Astrocyte (in vitro differentiated cells and primary cell): ENCODE measurements around the gene CYP3A4. TPM values are rescaled to one million over a fixed set of nuclear protein-coding genes. Genes with fewer than 3 reads are reported as not detected.
A peak's percentile ranks its signal among the peaks of the same experiment; 100 is the strongest.

Experiments used
- DNase-seq: peaks from one replicate; pipeline ENCODE4 v3.0.0-alpha.2; 2010; ENCODE audit warnings: low read depth
- FAIRE-seq: peaks from 2 replicates; lab custom pipeline; 2011; peaks lifted over from hg19 to GRCh38; lab: Jason Lieb, UNC
- H2AFZ ChIP-seq: 2 replicates; pipeline ENCODE4 v1.6.0; 2012; ENCODE audit warnings: low read depth, low read length, inconsistent platforms
- H3K27ac ChIP-seq: 2 replicates; pipeline ENCODE4 v1.5.1; 2011; ENCODE audit warnings: low read depth, low read length, inconsistent platforms
- H3K27me3 ChIP-seq: 2 replicates; pipeline ENCODE4 v1.6.0; 2011; ENCODE audit warnings: low read length, inconsistent platforms; ENCODE audit not compliant: insufficient read depth
- H3K36me3 ChIP-seq: 2 replicates; pipeline ENCODE4 v1.5.1; 2011; ENCODE audit warnings: low read length, inconsistent platforms; ENCODE audit not compliant: insufficient read depth
- H3K4me1 ChIP-seq: 2 replicates; pipeline ENCODE4 v1.5.1; 2011; ENCODE audit warnings: low read length, inconsistent platforms; ENCODE audit not compliant: insufficient read depth
- H3K4me2 ChIP-seq: 2 replicates; pipeline ENCODE4 v1.6.0; 2012; ENCODE audit warnings: low read length, inconsistent platforms
- H3K4me3 ChIP-seq: 2 replicates; pipeline ENCODE4 v1.5.1; 2011; ENCODE audit warnings: low read depth, mild to moderate bottlenecking, low read length, inconsistent platforms; ENCODE audit not compliant: insufficient read depth
- H3K79me2 ChIP-seq: 2 replicates; pipeline ENCODE4 v1.6.0; 2012; ENCODE audit warnings: mild to moderate bottlenecking, low read length, inconsistent platforms; ENCODE audit not compliant: insufficient read depth
- H3K9ac ChIP-seq: 2 replicates; pipeline ENCODE4 v1.6.0; 2012; ENCODE audit warnings: mild to moderate bottlenecking, low read length, inconsistent platforms
- H3K9me3 ChIP-seq: 2 replicates; pipeline ENCODE4 v1.5.1; 2012; ENCODE audit warnings: low read depth, mild to moderate bottlenecking, low read length, inconsistent platforms; ENCODE audit not compliant: insufficient read depth
- H4K20me1 ChIP-seq: 2 replicates; pipeline ENCODE4 v1.6.0; 2012; ENCODE audit warnings: low read length, inconsistent platforms; ENCODE audit not compliant: insufficient read depth
- H3K27ac Mint-ChIP-seq: one replicate; pipeline ENCODE4 v1.8.0; 2021; ENCODE audit warnings: mild to moderate bottlenecking, mixed read lengths; ENCODE audit not compliant: unreplicated experiment
- H3K27me3 Mint-ChIP-seq: one replicate; pipeline ENCODE4 v1.8.0; 2021; ENCODE audit warnings: low read depth, mixed read lengths; ENCODE audit not compliant: unreplicated experiment
- H3K36me3 Mint-ChIP-seq: one replicate; pipeline ENCODE4 v1.8.0; 2021; ENCODE audit warnings: low read depth, mixed read lengths; ENCODE audit not compliant: unreplicated experiment
- H3K4me1 Mint-ChIP-seq: one replicate; pipeline ENCODE4 v1.8.0; 2021; ENCODE audit warnings: low read depth, mixed read lengths; ENCODE audit not compliant: unreplicated experiment
- H3K4me3 Mint-ChIP-seq: one replicate; pipeline ENCODE4 v1.8.0; 2021; ENCODE audit warnings: mild to moderate bottlenecking, moderate library complexity, mixed read lengths; ENCODE audit not compliant: unreplicated experiment
- H3K9me3 Mint-ChIP-seq: one replicate; pipeline ENCODE4 v1.8.0; 2021; ENCODE audit warnings: mild to moderate bottlenecking, mixed read lengths; ENCODE audit not compliant: unreplicated experiment
- CTCF ChIP-seq: IDR thresholded peaks from 2 replicates; pipeline ENCODE4 v1.5.1; 2011; ENCODE audit warnings: low read depth, mild to moderate bottlenecking, inconsistent platforms, low read length, moderate library complexity; ENCODE audit not compliant: insufficient read depth
- EZH2 ChIP-seq: IDR thresholded peaks from 2 replicates; pipeline ENCODE4 v1.6.1; 2012; ENCODE audit warnings: mild to moderate bottlenecking, low read length, inconsistent platforms; ENCODE audit not compliant: insufficient read depth
- total RNA-seq: library from RNA; stranded (reverse); gene quantifications from 2 replicates; pipeline ENCODE4 v1.2.1, GENCODE V29; 2021

The CYP3A4 gene
- total RNA-seq, 1 donor from 2014 or later = not detected

GRCh38 chr7:99792967-99793366, 9.0 kb upstream of the CYP3A4 start:
- H3K36me3 Mint-ChIP-seq = no peaks in the 10 kb centered on the region
- DNase-seq (no peak), FAIRE-seq (no peak)
- H3K79me2 ChIP-seq = no peaks in the 10 kb centered on the region
- H3K4me3 ChIP-seq = no peak overlapping the region
- peaks cover 12% of the 10 kb centered on the region for H3K4me1 Mint-ChIP-seq
- H3K9me3 ChIP-seq = no peaks in the 10 kb centered on the region
- peaks cover 2% of the 10 kb centered on the region for H3K9me3 Mint-ChIP-seq
- no peaks in the 10 kb centered on the region for H4K20me1 ChIP-seq
- peaks cover 5% of the 10 kb centered on the region for H3K27me3 Mint-ChIP-seq
- TF ChIP-seq EZH2 (no peak), CTCF (no peak)
- H3K27me3 ChIP-seq = no peaks in the 10 kb centered on the region
- no peak overlapping the region for H3K9ac ChIP-seq
- H3K27ac ChIP-seq = no peak overlapping the region
- H2AFZ ChIP-seq = no peak overlapping the region
- no peak overlapping the region for H3K4me2 ChIP-seq
- H3K27ac Mint-ChIP-seq = no peak overlapping the region
- no peak overlapping the region for H3K4me3 Mint-ChIP-seq
- H3K4me1 ChIP-seq = peaks cover 11% of the 10 kb centered on the region
- no peaks in the 10 kb centered on the region for H3K36me3 ChIP-seq

- peaks cover 2% of the 10 kb centered on the region for H3K9me3 Mint-ChIP-seq
- FAIRE-seq = no peak
These were observed 7.8 kb upstream of the CYP3A4 start for GRCh38 chr7:99791667-99792369.

More at GRCh38 chr7:99791667-99792369, 7.8 kb upstream of the CYP3A4 start:
- Histone ChIP-seq H2AFZ (no peak overlapping the region), H3K36me3 (no peaks in the 10 kb centered on the region), H3K9me3 (no peaks in the 10 kb centered on the region), H3K27me3 (no peaks in the 10 kb centered on the region), H3K4me1 (peaks cover 11% of the 10 kb centered on the region), H3K4me2 (no peak overlapping the region), H3K79me2 (no peaks in the 10 kb centered on the region), H3K27ac (no peak overlapping the region), H3K4me3 (no peak overlapping the region), H4K20me1 (no peaks in the 10 kb centered on the region), H3K9ac (no peak overlapping the region)
- Mint-ChIP-seq H3K36me3 (no peaks in the 10 kb centered on the region), H3K4me3 (no peak overlapping the region), H3K27ac (peak overlapping the region; percentile 15), H3K4me1 (peaks cover 12% of the 10 kb centered on the region), H3K27me3 (peaks cover 8% of the 10 kb centered on the region)
- no peak for TF ChIP-seq CTCF
- no peak for TF ChIP-seq EZH2
- DNase-seq = no peak
